ENCODE data around the gene OSBP2.
"Not testable (repeated sequence)": the region's sequence is repeated elsewhere in the genome, so short reads cannot be mapped to it uniquely, and the experiment has no call there.

OSBP2 gene

GRCh38 chr22:30667107-30667493, 27.6 kb upstream of the OSBP2 start:
- peaks cover 25 to 31% of the 10 kb centered on the region in 2 donors for H3K4me1 Mint-ChIP-seq (ENCODE audit: low read depth in 2 of 2)
- peaks cover 38% of the 10 kb centered on the region for H3K36me3 Mint-ChIP-seq (ENCODE audit: insufficient read depth)
- DNase-seq (peak in 1 of 3 experiments; percentile 3), ATAC-seq (replicated peaks) (no peak)
- H3K27me3 Mint-ChIP-seq: no peaks in the 10 kb centered on the region
- peak overlapping the region; percentile 81 to 90 for H3K4me3 Mint-ChIP-seq
- no peaks in the 10 kb centered on the region for H3K9me3 Mint-ChIP-seq
- peak overlapping the region; percentile 90 to 92 for H3K27ac Mint-ChIP-seq

- peak; percentile 91 to 94 (median 93) for DNase-seq
Observed at GRCh38 chr22:30667494-30668385, 26.9 kb upstream of the OSBP2 start, which contains the start of gene DUSP18. Gene DUSP18, minus strand, starts transcription at chr22:30667875. Its CDS starts 3,872 bp downstream, at chr22:30664003.

GRCh38 chr22:30668386-30668710, 26.3 kb upstream of the OSBP2 start:
- Mint-ChIP-seq H3K27ac (peak overlapping the region; percentile 90 to 92), H3K4me3 (peak overlapping the region; percentile 81 to 90)

More at GRCh38 chr22:30667494-30668385, 26.9 kb upstream of the OSBP2 start, which contains the start of gene DUSP18:
- Mint-ChIP-seq H3K36me3 (ENCODE audit: insufficient read depth) (peaks cover 31% of the 10 kb centered on the region), H3K27ac (peak within 1 kb of the TSS; percentile 90 to 92), H3K27me3 (no peaks in the 10 kb centered on the region), H3K4me1 (ENCODE audit: low read depth in 2 of 2) (peaks cover 25 to 28% of the 10 kb centered on the region in 2 donors), H3K4me3 (peak within 1 kb of the TSS; percentile 81 to 90), H3K9me3 (no peaks in the 10 kb centered on the region)
- ATAC-seq (replicated peaks): peak; percentile 96

GRCh38 chr22:30671071-30671470, 23.6 kb upstream of the OSBP2 start:
- Mint-ChIP-seq H3K4me3 (no peak overlapping the region), H3K9me3 (no peaks in the 10 kb centered on the region), H3K27ac (peak overlapping the region in 1 of 2 donors; percentile 38), H3K4me1 (ENCODE audit: low read depth in 2 of 2) (peaks cover 14 to 19% of the 10 kb centered on the region in 2 donors), H3K36me3 (ENCODE audit: insufficient read depth) (peaks cover 15% of the 10 kb centered on the region), H3K27me3 (no peaks in the 10 kb centered on the region)
- DNase-seq (no peak), ATAC-seq (replicated peaks) (no peak)

More at GRCh38 chr22:30668386-30668710, 26.3 kb upstream of the OSBP2 start:
- H3K9me3 Mint-ChIP-seq: no peaks in the 10 kb centered on the region
- DNase-seq: no peak
- peaks cover 25 to 26% of the 10 kb centered on the region in 2 donors for H3K4me1 Mint-ChIP-seq (ENCODE audit: low read depth in 2 of 2)
- no peaks in the 10 kb centered on the region for H3K27me3 Mint-ChIP-seq
- H3K36me3 Mint-ChIP-seq (ENCODE audit: insufficient read depth): peaks cover 25% of the 10 kb centered on the region
- ATAC-seq (replicated peaks): no peak

GRCh38 chr22:30673136-30673535, 21.5 kb upstream of the OSBP2 start:
- H3K9me3 Mint-ChIP-seq: no peaks in the 10 kb centered on the region
- H3K36me3 Mint-ChIP-seq (ENCODE audit: insufficient read depth): peaks cover 4% of the 10 kb centered on the region
- H3K27ac Mint-ChIP-seq: no peak overlapping the region
- peaks cover 5% of the 10 kb centered on the region in 2 donors for H3K4me1 Mint-ChIP-seq (ENCODE audit: low read depth in 2 of 2)
- ATAC-seq (replicated peaks): no peak
- H3K4me3 Mint-ChIP-seq: no peak overlapping the region
- DNase-seq: no peak
- H3K27me3 Mint-ChIP-seq: peaks cover 0 to 14% of the 10 kb centered on the region in 2 donors

- Mint-ChIP-seq H3K27me3 (peaks cover 7 to 26% of the 10 kb centered on the region in 2 donors), H3K36me3 (ENCODE audit: insufficient read depth) (no peaks in the 10 kb centered on the region), H3K9me3 (no peaks in the 10 kb centered on the region), H3K4me1 (ENCODE audit: low read depth in 2 of 2) (no peaks in the 10 kb centered on the region), H3K27ac (no peak overlapping the region), H3K4me3 (no peak overlapping the region)
- no peak for ATAC-seq (replicated peaks)
- no peak for DNase-seq
Observed at GRCh38 chr22:30674482-30674881, 20.2 kb upstream of the OSBP2 start.

- Mint-ChIP-seq H3K9me3 (no peaks in the 10 kb centered on the region), H3K27ac (no peak overlapping the region), H3K27me3 (peaks cover 9 to 27% of the 10 kb centered on the region in 2 donors), H3K4me3 (no peak overlapping the region), H3K4me1 (ENCODE audit: low read depth in 2 of 2) (no peaks in the 10 kb centered on the region), H3K36me3 (ENCODE audit: insufficient read depth) (no peaks in the 10 kb centered on the region)
- no peak for ATAC-seq (replicated peaks)
- no peak for DNase-seq
Observed at GRCh38 chr22:30675436-30675835, 19.2 kb upstream of the OSBP2 start.

GRCh38 chr22:30676565-30676964, 18.1 kb upstream of the OSBP2 start:
- not testable (repeated sequence) for H3K4me3 Mint-ChIP-seq; H3K27ac Mint-ChIP-seq; H3K4me1 Mint-ChIP-seq (ENCODE audit: low read depth in 2 of 2); H3K9me3 Mint-ChIP-seq; H3K36me3 Mint-ChIP-seq (ENCODE audit: insufficient read depth); ATAC-seq (replicated peaks); DNase-seq
- H3K27me3 Mint-ChIP-seq: peaks cover 9 to 27% of the 10 kb centered on the region in 2 donors

GRCh38 chr22:30679895-30680690, 14.6 kb upstream of the OSBP2 start:
- not testable (repeated sequence) for H3K27ac Mint-ChIP-seq; H3K4me3 Mint-ChIP-seq; H3K4me1 Mint-ChIP-seq (ENCODE audit: low read depth in 2 of 2); H3K36me3 Mint-ChIP-seq (ENCODE audit: insufficient read depth); ATAC-seq (replicated peaks); H3K9me3 Mint-ChIP-seq; DNase-seq
- H3K27me3 Mint-ChIP-seq: peaks cover 9 to 40% of the 10 kb centered on the region in 2 donors

- H3K27me3 Mint-ChIP-seq: peaks cover 9 to 44% of the 10 kb centered on the region in 2 donors
- H3K9me3 Mint-ChIP-seq: no peaks in the 10 kb centered on the region
- ATAC-seq (replicated peaks): no peak
- H3K27ac Mint-ChIP-seq: no peak overlapping the region
- no peaks in the 10 kb centered on the region for H3K36me3 Mint-ChIP-seq (ENCODE audit: insufficient read depth)
- H3K4me1 Mint-ChIP-seq (ENCODE audit: low read depth in 2 of 2): no peaks in the 10 kb centered on the region
- no peak overlapping the region for H3K4me3 Mint-ChIP-seq
- no peak for DNase-seq
Observed at GRCh38 chr22:30680991-30681770, 13.5 kb upstream of the OSBP2 start.

GRCh38 chr22:30681831-30682230, 12.8 kb upstream of the OSBP2 start:
- no peak overlapping the region for H3K4me3 Mint-ChIP-seq
- DNase-seq (no peak), ATAC-seq (replicated peaks) (no peak)
- no peaks in the 10 kb centered on the region for H3K9me3 Mint-ChIP-seq
- H3K27me3 Mint-ChIP-seq: peaks cover 9 to 43% of the 10 kb centered on the region in 2 donors
- no peaks in the 10 kb centered on the region for H3K36me3 Mint-ChIP-seq (ENCODE audit: insufficient read depth)
- no peaks in the 10 kb centered on the region for H3K4me1 Mint-ChIP-seq (ENCODE audit: low read depth in 2 of 2)
- H3K27ac Mint-ChIP-seq: no peak overlapping the region

- DNase-seq (no peak), ATAC-seq (replicated peaks) (no peak)
- no peaks in the 10 kb centered on the region for H3K36me3 Mint-ChIP-seq (ENCODE audit: insufficient read depth)
- H3K27ac Mint-ChIP-seq: no peak overlapping the region
- H3K4me3 Mint-ChIP-seq: no peak overlapping the region
- H3K27me3 Mint-ChIP-seq: peaks cover 0 to 17% of the 10 kb centered on the region in 2 donors
- H3K9me3 Mint-ChIP-seq: no peaks in the 10 kb centered on the region
- H3K4me1 Mint-ChIP-seq (ENCODE audit: low read depth in 2 of 2): no peaks in the 10 kb centered on the region
Observed at GRCh38 chr22:30685178-30685577, 9.5 kb upstream of the OSBP2 start.

- DNase-seq: no peak
- Mint-ChIP-seq H3K27ac (no peak overlapping the region), H3K9me3 (no peaks in the 10 kb centered on the region), H3K36me3 (ENCODE audit: insufficient read depth) (no peaks in the 10 kb centered on the region), H3K27me3 (peaks cover 0 to 17% of the 10 kb centered on the region in 2 donors), H3K4me3 (no peak overlapping the region), H3K4me1 (ENCODE audit: low read depth in 2 of 2) (no peaks in the 10 kb centered on the region)
- no peak for ATAC-seq (replicated peaks)
Observed at GRCh38 chr22:30687358-30687757, 7.3 kb upstream of the OSBP2 start.

Data from effector memory CD8-positive, alpha-beta T cell (primary cell).